HG03520 (cell line): ENCODE data around the gene CFAP91.

ENCODE experiments used
- ATAC-seq: cut with Tn5 transposase; IDR thresholded peaks from one replicate; pipeline ENCODE4 v1.9.1; 2021; ENCODE audit warnings: mild to moderate bottlenecking, moderate library complexity; ENCODE audit not compliant: unreplicated experiment

CFAP91 gene

DNA sequence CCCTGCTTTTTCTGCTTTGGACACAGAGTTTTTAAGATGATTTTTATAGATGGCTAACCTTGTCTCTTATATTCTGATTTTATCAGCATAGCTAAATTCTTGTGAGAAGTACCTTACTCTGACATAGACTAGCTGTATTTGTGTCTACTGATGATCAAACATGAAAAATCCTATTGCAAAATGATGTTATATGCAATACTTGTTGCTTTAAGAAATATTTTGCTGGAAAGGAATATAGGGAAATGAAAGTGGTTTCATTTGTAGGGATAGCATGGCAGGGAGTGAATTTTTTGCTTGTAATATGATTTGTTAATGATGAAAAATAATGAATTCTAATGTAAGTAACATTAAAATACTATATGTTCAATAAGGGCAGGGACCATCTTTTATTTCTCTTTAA is 35.9 kb downstream of the CFAP91 start:
- no peak for ATAC-seq

DNA sequence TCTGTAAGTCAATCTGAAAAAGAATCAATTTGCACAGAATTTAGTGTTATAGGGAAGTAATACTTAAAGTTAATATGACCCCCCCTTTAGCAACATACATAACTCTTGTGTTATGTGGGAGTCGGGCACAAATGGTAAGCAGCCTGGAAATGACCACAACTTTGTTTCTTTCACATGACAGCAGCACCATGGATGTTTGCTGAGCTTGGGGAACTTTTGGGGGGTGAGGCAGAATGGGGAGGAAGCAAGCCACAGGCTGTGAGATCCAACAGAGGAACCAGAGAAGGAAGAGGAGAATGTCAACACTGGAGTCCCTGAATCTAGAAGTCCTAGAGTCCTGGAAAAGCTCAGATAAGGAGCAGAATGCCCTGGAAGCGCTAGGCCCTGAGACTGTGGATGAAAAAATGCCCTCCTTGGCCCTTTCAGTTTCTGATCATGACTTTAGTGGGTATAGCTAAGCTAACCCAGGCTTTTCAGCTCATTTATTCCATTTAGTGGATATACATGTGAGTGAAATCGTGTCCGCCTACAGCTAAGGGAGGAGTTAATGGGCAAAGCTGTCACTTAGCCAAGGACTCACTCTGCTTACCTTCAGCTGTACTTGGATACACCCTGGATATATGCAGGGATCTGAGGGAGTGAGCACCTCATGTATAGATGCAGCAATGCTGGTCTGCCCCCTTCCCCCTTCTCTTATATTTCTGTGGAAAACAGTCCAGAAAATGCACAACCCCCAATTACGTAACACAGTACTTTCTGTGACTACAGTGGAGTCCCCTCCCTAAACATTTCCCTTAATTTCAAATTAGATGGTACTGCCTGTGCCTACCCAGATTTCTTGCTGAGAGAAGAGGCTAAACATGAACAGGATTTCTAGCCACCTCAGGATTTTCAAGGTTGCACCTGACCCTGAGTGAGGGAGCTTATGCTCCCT is 39.1 kb downstream of the CFAP91 start:
- ATAC-seq, result no peak

GRCh38 chr3:119743921-119744320 is 41.1 kb downstream of the CFAP91 start:
- no peak for ATAC-seq

DNA sequence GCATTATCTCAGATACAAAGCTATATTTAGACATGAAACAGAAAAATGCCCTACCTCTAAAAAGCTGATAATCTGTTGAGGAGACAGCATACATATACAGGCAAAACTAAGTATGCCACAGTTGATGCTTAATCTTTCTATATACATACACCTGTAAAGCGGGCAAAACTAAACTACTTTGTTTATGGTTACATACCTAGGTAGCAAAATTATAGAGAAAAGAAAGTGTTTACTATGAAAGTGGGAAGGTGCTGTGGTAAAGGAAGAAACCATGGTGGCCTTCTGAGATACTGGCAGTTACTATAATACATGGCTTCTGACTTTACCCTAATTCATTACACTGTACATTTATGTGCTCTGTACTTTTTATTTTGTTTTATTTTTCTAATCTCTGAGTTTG is 43.1 kb downstream of the CFAP91 start:
- no peak for ATAC-seq

GRCh38 chr3:119746423-119746822 is 43.6 kb downstream of the CFAP91 start:
- ATAC-seq, result no peak

DNA sequence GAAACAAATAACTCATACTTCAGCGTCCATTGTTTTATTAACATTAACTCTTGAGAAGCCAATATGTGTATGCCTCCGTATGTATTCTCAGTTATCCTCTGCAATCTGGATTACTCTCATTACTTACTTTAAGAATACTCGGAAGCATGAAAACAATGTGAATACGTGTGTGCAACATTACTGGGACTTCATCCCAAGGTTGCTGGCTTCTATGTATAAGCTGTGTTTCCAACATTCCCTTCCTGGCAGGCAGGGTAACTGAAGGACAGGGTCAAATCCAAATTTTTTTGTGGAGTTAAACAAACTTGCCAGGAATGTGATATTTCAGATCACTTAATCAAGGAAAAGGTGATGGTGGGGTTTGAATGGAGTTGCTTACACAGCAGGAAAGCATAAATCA is 44.5 kb downstream of the CFAP91 start:
- ATAC-seq, result no peak

DNA sequence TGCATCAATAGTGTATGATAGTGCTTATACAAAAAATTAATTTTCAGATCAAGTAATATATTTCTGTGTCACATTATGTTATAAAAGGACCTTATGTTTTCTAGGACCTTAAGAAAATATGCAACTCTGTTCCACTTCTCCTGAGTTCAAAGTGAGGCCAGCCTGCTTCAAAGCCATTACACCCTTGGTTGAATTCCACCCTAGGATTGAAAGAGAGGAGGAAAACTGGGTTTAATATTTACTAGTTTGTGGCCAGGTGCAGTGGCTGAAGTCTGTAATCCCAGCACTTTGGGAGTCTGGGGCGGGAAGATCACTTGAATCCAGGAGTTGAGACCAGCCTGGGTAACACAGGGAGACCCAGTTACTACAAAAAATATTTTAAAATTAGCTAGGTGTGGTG is 46.2 kb downstream of the CFAP91 start:
- no peak for ATAC-seq

GRCh38 chr3:119751423-119751822 is 48.6 kb downstream of the CFAP91 start:
- ATAC-seq, result no peak
